Breast epithelium (tissue), 4 donors: ENCODE results near the gene DACT3. TPM values are rescaled to one million over a fixed set of nuclear protein-coding genes. Genes with fewer than 3 reads are reported as not detected.

Source experiments
- DNase-seq, 2 donors: peaks; one replicate each; pipeline ENCODE4 v3.0.0-alpha.2; 2019; ENCODE audit warnings: low spot score in 2 of 2
- H3K27ac ChIP-seq, 2 donors: fragments of 200-600 bp; sonication (generic) in 1 of 2; one replicate each; pipeline ENCODE4 v1.5.1; 2016 to 2019; ENCODE audit warnings: mild to moderate bottlenecking in 1 of 2
- H3K27me3 ChIP-seq, 2 donors: fragments of 200-600 bp; sonication (generic) in 1 of 2; one replicate each; pipeline versions ENCODE4 v1.5.1 to v1.6.0; 2017 to 2019; ENCODE audit warnings: control low read depth in 1 of 2, mild to moderate bottlenecking in 1 of 2
- H3K36me3 ChIP-seq: fragments of 200-600 bp; one replicate; pipeline ENCODE4 v1.5.1; 2019
- H3K4me1 ChIP-seq, 2 donors: fragments of 200-600 bp; sonication (generic); one replicate each; pipeline ENCODE4 v1.5.1; 2016 to 2019; ENCODE audit warnings: control low read depth in 1 of 2
- H3K4me3 ChIP-seq, 3 donors: fragments of 200-600 bp; sonication (generic); 1 replicate in 2 of 3; 2 replicates in 1 of 3; pipeline ENCODE4 v1.5.1; 2016 to 2019; ENCODE audit warnings: mild to moderate bottlenecking in 3 of 3, moderate library complexity in 2 of 3
- H3K9me3 ChIP-seq, 2 donors: fragments of 200-600 bp; sonication (generic) in 1 of 2; one replicate each; pipeline ENCODE4 v1.5.1; 2016 to 2019; ENCODE audit warnings: control low read depth in 1 of 2
- POLR2A ChIP-seq: fragments of 450-650 bp; IDR thresholded peaks from one replicate; pipeline ENCODE4 v1.6.1; 2016; ENCODE audit warnings: antibody characterized with exemption, mild to moderate bottlenecking, moderate library complexity
- POLR2AphosphoS5 ChIP-seq, 3 donors: sonication (generic); formaldehyde crosslinking; IDR thresholded peaks; one replicate each; pipeline ENCODE4 v1.6.1; 2017; ENCODE audit warnings: antibody characterized with exemption in 3 of 3
- intact Hi-C: fragments of 100-400 bp; cut with DNase I; formaldehyde crosslinking; loops from one replicate; pipeline ENCODE4 v1.15.1; 2023; ENCODE audit warnings: low total_unique reads
- total RNA-seq, 3 donors: library from RNA; depleted of rRNA; stranded (reverse); fragments of >200 nt; gene quantifications; one replicate each; pipeline ENCODE4 v1.1.0, GENCODE V29; 2016
- TF ChIP-seq, protein P1 (sequence below), 3 donors: fragments of 450-650 bp; IDR thresholded peaks; one replicate each; pipeline ENCODE4 v1.5.1; 2016 to 2017; ENCODE audit warnings: antibody characterized with exemption in 3 of 3, mild to moderate bottlenecking in 3 of 3, moderate library complexity in 3 of 3

Gene DACT3
- total RNA-seq, 3 donors from 2014 or later, result 0.48 to 3.9 (median 1.9) TPM

DNA sequence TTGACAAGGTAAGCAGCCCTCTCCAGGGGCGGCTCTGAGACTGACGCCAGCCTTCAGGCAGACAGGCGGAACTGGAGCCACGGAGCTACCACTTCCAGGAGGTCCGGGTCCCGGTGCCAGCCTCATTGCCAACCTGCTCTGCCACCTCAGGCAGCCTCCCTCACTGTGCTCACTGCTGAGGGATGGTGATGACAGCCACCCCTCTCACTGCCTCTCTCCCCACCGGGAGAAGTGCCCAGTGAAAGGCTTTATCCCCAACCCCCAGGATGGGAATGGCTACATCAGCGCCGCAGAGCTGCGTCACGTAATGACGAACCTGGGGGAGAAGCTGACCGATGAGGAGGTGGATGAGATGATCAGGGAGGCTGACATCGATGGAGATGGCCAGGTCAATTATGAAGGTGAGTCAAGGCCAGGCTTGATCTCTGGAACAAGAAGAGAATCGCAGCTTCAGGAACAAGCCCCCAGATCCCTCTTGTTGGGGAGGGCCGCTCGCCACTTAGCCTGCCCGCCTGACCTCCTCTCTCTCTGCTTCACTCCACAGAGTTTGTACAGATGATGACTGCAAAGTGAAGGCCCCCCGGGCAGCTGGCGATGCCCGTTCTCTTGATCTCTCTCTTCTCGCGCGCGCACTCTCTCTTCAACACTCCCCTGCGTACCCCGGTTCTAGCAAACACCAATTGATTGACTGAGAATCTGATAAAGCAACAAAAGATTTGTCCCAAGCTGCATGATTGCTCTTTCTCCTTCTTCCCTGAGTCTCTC, 52.2 kb downstream of the DACT3 start:
- no peak for TF ChIP-seq POLR2A
- TF ChIP-seq, protein P1, sequence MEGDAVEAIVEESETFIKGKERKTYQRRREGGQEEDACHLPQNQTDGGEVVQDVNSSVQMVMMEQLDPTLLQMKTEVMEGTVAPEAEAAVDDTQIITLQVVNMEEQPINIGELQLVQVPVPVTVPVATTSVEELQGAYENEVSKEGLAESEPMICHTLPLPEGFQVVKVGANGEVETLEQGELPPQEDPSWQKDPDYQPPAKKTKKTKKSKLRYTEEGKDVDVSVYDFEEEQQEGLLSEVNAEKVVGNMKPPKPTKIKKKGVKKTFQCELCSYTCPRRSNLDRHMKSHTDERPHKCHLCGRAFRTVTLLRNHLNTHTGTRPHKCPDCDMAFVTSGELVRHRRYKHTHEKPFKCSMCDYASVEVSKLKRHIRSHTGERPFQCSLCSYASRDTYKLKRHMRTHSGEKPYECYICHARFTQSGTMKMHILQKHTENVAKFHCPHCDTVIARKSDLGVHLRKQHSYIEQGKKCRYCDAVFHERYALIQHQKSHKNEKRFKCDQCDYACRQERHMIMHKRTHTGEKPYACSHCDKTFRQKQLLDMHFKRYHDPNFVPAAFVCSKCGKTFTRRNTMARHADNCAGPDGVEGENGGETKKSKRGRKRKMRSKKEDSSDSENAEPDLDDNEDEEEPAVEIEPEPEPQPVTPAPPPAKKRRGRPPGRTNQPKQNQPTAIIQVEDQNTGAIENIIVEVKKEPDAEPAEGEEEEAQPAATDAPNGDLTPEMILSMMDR (IDR thresholded peaks at IDR 0.05), result no peak
- TF ChIP-seq POLR2AphosphoS5 (IDR thresholded peaks at IDR 0.05), result no peak
- peaks cover 0 to 3% of the 10 kb centered on the region in 2 donors for H3K4me1 ChIP-seq
- no peaks in the 10 kb centered on the region for H3K27me3 ChIP-seq
- H3K4me3 ChIP-seq, result no peak overlapping the region
- no peak for DNase-seq
- H3K27ac ChIP-seq, result no peak overlapping the region
- no peaks in the 10 kb centered on the region for H3K36me3 ChIP-seq
- H3K9me3 ChIP-seq, result no peaks in the 10 kb centered on the region
- intact Hi-C loops, result no loop called here

DNA sequence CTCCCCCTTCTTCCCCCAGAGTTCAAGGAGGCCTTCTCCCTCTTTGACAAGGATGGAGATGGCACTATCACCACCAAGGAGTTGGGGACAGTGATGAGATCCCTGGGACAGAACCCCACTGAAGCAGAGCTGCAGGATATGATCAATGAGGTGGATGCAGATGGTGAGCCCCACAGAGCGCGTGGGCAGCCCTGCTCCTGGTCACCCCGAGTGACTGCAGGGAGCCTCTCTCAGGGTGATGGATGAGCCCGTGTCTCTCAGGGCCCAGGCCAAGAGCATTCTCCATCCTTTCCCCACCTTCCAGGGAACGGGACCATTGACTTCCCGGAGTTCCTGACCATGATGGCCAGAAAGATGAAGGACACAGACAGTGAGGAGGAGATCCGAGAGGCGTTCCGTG, 52.8 kb downstream of the DACT3 start:
- DNase-seq, result peak in 1 of 2 donors; percentile 30
- Histone ChIP-seq H3K9me3 (no peaks in the 10 kb centered on the region), H3K4me1 (peaks cover 2 to 9% of the 10 kb centered on the region in 2 donors), H3K27ac (no peak overlapping the region), H3K36me3 (no peaks in the 10 kb centered on the region), H3K27me3 (no peaks in the 10 kb centered on the region), H3K4me3 (no peak overlapping the region)
- TF ChIP-seq, protein P1 (IDR thresholded peaks at IDR 0.05), result no peak
- no peak for TF ChIP-seq POLR2AphosphoS5 (IDR thresholded peaks at IDR 0.05)
- TF ChIP-seq POLR2A, result no peak
- intact Hi-C loops, result no loop called here

DNA sequence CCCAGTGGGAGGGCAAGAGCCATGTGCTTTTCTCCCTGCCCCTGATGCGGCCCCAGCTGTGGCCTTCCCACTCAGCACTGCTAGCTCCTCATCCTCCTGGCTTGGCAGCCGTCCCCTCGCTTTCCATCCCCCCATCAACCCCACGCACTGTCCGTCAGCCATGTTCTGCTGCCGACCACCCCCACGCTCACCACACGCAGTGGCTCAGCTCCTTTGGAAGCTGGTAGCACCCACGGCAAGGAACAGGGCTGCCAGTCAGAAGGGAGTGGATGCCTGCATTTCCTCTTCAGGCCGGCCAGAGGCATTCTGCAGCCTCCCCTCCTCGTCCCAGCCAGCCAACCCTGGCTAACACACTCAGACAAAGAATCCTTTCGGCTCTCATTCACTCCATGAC, 53.5 kb downstream of the DACT3 start:
- H3K36me3 ChIP-seq, result no peaks in the 10 kb centered on the region
- no peaks in the 10 kb centered on the region for H3K9me3 ChIP-seq
- H3K27ac ChIP-seq, result peak overlapping the region in 1 of 2 donors; percentile 58
- intact Hi-C loops, result no loop called here
- peaks cover 7 to 16% of the 10 kb centered on the region in 2 donors for H3K4me1 ChIP-seq
- no peaks in the 10 kb centered on the region for H3K27me3 ChIP-seq
- no peak overlapping the region for H3K4me3 ChIP-seq
- TF ChIP-seq POLR2AphosphoS5 (IDR thresholded peaks at IDR 0.05) (no peak), POLR2A (no peak)
- TF ChIP-seq, protein P1 (IDR thresholded peaks at IDR 0.05), result no peak
- peak in 1 of 2 donors; percentile 22 for DNase-seq

DNA sequence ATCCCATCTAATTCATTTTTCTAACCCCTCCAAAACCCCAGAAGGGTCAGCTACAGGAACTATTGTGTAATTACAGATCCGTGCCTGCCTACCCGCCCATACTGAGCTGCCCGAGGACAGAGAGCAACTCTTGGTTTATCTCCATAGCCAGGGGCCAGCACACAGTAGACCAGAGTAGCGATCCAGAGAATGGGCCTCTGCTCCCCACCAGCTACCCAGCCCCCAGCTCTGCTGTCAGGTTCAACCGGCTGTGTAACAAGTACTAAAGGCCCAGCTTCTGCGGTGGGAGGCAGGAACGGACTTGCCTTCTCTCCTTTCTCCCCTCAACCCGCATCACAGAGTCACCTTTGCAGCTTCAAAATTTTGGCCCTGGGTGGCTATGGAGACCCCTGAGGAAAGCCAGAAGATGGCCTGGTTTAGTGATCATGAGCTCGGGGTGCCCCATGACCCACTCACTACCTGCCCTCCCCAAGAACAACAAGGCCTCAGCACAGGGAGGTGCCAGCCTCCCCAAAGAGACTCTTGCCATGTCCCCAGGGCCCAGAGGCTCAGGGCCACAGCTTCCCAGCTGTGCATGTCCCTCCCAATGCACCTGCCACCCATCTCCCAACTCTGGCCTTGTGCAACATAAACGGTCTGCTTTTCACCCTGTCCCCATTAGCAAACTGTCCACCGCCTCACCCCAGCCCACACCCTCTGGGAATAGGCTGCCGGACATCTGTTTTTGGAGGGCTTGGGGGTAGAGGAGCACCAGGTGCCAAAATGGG, 54.1 kb downstream of the DACT3 start:
- Histone ChIP-seq H3K27me3 (no peaks in the 10 kb centered on the region), H3K27ac (peak overlapping the region in 1 of 2 donors; percentile 58), H3K4me3 (no peak overlapping the region), H3K36me3 (no peaks in the 10 kb centered on the region), H3K9me3 (no peaks in the 10 kb centered on the region), H3K4me1 (peaks cover 7 to 20% of the 10 kb centered on the region in 2 donors)
- intact Hi-C loops, result no loop called here
- no peak for DNase-seq
- TF ChIP-seq, protein P1 (IDR thresholded peaks at IDR 0.05), result no peak
- no peak for TF ChIP-seq POLR2AphosphoS5 (IDR thresholded peaks at IDR 0.05)
- no peak for TF ChIP-seq POLR2A

DNA sequence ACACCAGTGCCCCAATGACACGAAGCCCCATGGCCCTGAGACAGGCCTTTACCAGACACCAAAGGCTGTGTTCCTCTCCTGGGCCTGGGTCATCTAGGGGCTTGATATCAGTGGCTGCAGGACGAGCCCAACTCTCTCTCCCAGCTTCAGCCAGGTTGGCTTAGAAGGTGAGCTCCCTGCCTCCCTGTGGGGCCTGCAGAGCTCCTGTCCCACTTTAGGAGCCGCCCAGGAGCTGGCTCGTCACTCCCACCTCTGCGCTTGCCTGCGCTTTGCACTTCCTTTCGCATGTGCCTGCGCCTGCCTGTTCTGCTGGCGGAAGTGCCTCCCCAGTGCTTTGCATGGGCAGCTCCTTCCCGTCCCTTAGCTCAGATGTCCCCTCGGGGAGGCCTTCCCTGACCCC, 55.0 kb downstream of the DACT3 start:
- no peak for TF ChIP-seq POLR2A
- TF ChIP-seq, protein P1 (IDR thresholded peaks at IDR 0.05), result no peak
- no peak for TF ChIP-seq POLR2AphosphoS5 (IDR thresholded peaks at IDR 0.05)
- peak overlapping the region in 1 of 2 donors; percentile 59 for H3K27ac ChIP-seq
- intact Hi-C loops, result no loop called here
- no peaks in the 10 kb centered on the region for H3K27me3 ChIP-seq
- peak in 1 of 2 donors; percentile 46 for DNase-seq
- no peaks in the 10 kb centered on the region for H3K9me3 ChIP-seq
- no peaks in the 10 kb centered on the region for H3K36me3 ChIP-seq
- no peak overlapping the region for H3K4me3 ChIP-seq
- H3K4me1 ChIP-seq, result peaks cover 7 to 20% of the 10 kb centered on the region in 2 donors
